ENCODE data around the gene ZNF239. TPM values are rescaled to one million over a fixed set of nuclear protein-coding genes. Genes with fewer than 3 reads are reported as not detected.

Gene ZNF239
- total and polyA plus RNA-seq, 2 of the 8 experiments (the other 6 are each of a cell fraction or from before 2014, with no cell fraction given): 2.4 to 11.4 TPM

DNA sequence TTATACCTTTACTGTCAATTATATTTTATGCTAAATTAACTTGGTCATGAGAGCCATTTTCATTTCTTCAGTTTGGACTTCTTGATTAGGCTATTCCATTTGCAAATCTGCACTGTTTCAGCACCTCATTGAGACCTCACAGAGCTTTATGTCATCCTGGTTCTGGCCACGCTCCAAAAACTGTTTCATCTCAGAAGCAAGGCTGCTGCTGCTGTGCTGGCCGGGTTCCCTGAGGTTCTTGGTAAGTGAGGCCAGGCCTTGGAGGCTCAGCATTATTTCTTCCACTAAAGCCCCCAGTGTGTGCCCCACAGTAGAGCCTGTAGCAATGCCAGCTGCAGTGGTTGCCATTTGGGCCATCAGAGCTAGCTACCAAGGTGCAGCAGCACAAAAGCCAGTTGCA is 24.0 kb upstream of the ZNF239 start:
- Histone ChIP-seq H3K23ac (ENCODE audit: insufficient read length) (no peak overlapping the region), H4K8ac (ENCODE audit: extremely low read depth, insufficient read depth, low read length) (no peak overlapping the region), H2AK5ac (ENCODE audit: low read depth, low read length) (no peak overlapping the region), H3K4me2 (ENCODE audit: insufficient read depth in 1 of 2, low read depth in 2 of 2, low read length in 2 of 2) (no peak overlapping the region), H3K4ac (replicated peaks; ENCODE audit: insufficient read length, low read depth, low read length) (no peak overlapping the region), H2AFZ (ENCODE audit: low read length) (no peak overlapping the region), H3K9ac (replicated peaks in 1 of 4; ENCODE audit: extremely low read depth in 1 of 4, low read depth in 3 of 4, low read length in 3 of 4) (no peak overlapping the region), H4K20me1 (replicated peaks in 1 of 2; ENCODE audit: control insufficient read depth in 1 of 2, insufficient read depth in 2 of 2, low read length in 2 of 2) (no peaks in the 10 kb centered on the region), H3K27me3 (replicated peaks in 1 of 4; ENCODE audit: control insufficient read depth in 3 of 4, extremely low read depth in 1 of 4, insufficient read depth in 3 of 4, low read length in 3 of 4) (no peaks in the 10 kb centered on the region; a peak in 1 of 7 replicates), H3K14ac (ENCODE audit: insufficient read length) (no peak overlapping the region), H2BK20ac (ENCODE audit: low read length) (no peak overlapping the region), H2BK5ac (ENCODE audit: low read depth, low read length) (no peak overlapping the region), H3K4me3 (ENCODE audit: extremely low read depth in 1 of 4, insufficient read depth in 2 of 4, low read depth in 3 of 4, low read length in 4 of 4) (no peak overlapping the region), H3K56ac (replicated peaks; ENCODE audit: insufficient read length, low read depth, low read length) (no peak overlapping the region), H2BK120ac (replicated peaks; ENCODE audit: low read depth, low read length) (no peak overlapping the region), H3K27ac (ENCODE audit: low read depth, low read length) (no peak overlapping the region), H3K9me3 (ENCODE audit: insufficient read depth in 2 of 2, low read depth in 1 of 2, low read length in 1 of 2) (peaks cover 29 to 45% of the 10 kb centered on the region in 2 experiments), H3K79me1 (ENCODE audit: low read depth, low read length) (no peaks in the 10 kb centered on the region), H3K79me2 (ENCODE audit: control insufficient read depth in 1 of 2, insufficient read depth in 2 of 2, low read length in 2 of 2) (no peaks in the 10 kb centered on the region), H4K5ac (ENCODE audit: insufficient read length, low read depth, low read length) (no peak overlapping the region), H2BK12ac (ENCODE audit: low read depth, low read length) (no peak overlapping the region), H2BK15ac (ENCODE audit: low read length) (no peak overlapping the region), H3K18ac (ENCODE audit: extremely low read depth, low read length) (no peak overlapping the region), H3K36me3 (ENCODE audit: control insufficient read depth in 2 of 4, insufficient read depth in 4 of 4, low read length in 3 of 4) (no peaks in the 10 kb centered on the region), H3K4me1 (replicated peaks in 1 of 4; ENCODE audit: control insufficient read depth in 3 of 4, insufficient read depth in 4 of 4, low read length in 3 of 4) (no peaks in the 10 kb centered on the region), H3K23me2 (ENCODE audit: low read depth, low read length) (no peaks in the 10 kb centered on the region), H4K91ac (replicated peaks; ENCODE audit: insufficient read length, low read length) (no peak overlapping the region)
- FAIRE-seq (no peak), DNase-seq (ENCODE audit: low read depth in 1 of 2, low spot score in 2 of 2) (no peak)
- POLR2A ChIA-PET (ENCODE audit: partially characterized antibody): no interaction called here
- TF ChIP-seq BCL11A (IDR thresholded peaks at IDR 0.05; ENCODE audit: low read depth in 2 of 2, low read length in 2 of 2) (no peak), TEAD4 (IDR thresholded peaks at IDR 0.05; ENCODE audit: low read depth, low read length) (no peak), JUN (IDR thresholded peaks at IDR 0.05; ENCODE audit: low read depth, low read length) (no peak), CBX5 (IDR thresholded peaks at IDR 0.05; ENCODE audit: low read depth, low read length) (no peak)
- TF ChIP-seq, protein P1, sequence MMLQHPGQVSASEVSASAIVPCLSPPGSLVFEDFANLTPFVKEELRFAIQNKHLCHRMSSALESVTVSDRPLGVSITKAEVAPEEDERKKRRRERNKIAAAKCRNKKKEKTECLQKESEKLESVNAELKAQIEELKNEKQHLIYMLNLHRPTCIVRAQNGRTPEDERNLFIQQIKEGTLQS (IDR thresholded peaks at IDR 0.05; ENCODE audit: insufficient read depth, low read depth, low read length): no peak
- TF ChIP-seq, protein P2, sequence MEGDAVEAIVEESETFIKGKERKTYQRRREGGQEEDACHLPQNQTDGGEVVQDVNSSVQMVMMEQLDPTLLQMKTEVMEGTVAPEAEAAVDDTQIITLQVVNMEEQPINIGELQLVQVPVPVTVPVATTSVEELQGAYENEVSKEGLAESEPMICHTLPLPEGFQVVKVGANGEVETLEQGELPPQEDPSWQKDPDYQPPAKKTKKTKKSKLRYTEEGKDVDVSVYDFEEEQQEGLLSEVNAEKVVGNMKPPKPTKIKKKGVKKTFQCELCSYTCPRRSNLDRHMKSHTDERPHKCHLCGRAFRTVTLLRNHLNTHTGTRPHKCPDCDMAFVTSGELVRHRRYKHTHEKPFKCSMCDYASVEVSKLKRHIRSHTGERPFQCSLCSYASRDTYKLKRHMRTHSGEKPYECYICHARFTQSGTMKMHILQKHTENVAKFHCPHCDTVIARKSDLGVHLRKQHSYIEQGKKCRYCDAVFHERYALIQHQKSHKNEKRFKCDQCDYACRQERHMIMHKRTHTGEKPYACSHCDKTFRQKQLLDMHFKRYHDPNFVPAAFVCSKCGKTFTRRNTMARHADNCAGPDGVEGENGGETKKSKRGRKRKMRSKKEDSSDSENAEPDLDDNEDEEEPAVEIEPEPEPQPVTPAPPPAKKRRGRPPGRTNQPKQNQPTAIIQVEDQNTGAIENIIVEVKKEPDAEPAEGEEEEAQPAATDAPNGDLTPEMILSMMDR (IDR thresholded peaks at IDR 0.05; ENCODE audit: control extremely low read depth in 1 of 3, insufficient read depth in 1 of 3, low read depth in 1 of 3, low read length in 3 of 3): no peak
- CTCF ChIA-PET (ENCODE audit: partially characterized antibody): no interaction called here
- 90% methylated on average over 2 of the region's 2 CpGs; no CpG with 5 or more reads in 1 of the 2 experiments for WGBS, 2 experiments (ENCODE audit: extremely low coverage in 1 of 2, insufficient coverage in 1 of 2, insufficient read length in 1 of 2, insufficient replicate concordance in 2 of 2, low coverage in 1 of 2, low lambda C conversion rate in 2 of 2, missing lambda C conversion rate in 1 of 2)
